AG10803 (cell line): Measurements from ENCODE around the gene ISLR.

Source experiments
- DNase-seq: peaks from one replicate; pipeline ENCODE4 v3.0.0; 2010; ENCODE audit warnings: low read depth
- H3K4me3 ChIP-seq: 2 replicates; pipeline ENCODE4 v1.5.1; 2011; ENCODE audit warnings: mild to moderate bottlenecking, low read length, control low read depth
- TF ChIP-seq, protein P1 (sequence below): conservative IDR thresholded peaks from 2 replicates; pipeline ENCODE4 v1.5.1; 2011; ENCODE audit warnings: mild to moderate bottlenecking, low read length, control low read depth, inconsistent platforms

Gene ISLR

DNA sequence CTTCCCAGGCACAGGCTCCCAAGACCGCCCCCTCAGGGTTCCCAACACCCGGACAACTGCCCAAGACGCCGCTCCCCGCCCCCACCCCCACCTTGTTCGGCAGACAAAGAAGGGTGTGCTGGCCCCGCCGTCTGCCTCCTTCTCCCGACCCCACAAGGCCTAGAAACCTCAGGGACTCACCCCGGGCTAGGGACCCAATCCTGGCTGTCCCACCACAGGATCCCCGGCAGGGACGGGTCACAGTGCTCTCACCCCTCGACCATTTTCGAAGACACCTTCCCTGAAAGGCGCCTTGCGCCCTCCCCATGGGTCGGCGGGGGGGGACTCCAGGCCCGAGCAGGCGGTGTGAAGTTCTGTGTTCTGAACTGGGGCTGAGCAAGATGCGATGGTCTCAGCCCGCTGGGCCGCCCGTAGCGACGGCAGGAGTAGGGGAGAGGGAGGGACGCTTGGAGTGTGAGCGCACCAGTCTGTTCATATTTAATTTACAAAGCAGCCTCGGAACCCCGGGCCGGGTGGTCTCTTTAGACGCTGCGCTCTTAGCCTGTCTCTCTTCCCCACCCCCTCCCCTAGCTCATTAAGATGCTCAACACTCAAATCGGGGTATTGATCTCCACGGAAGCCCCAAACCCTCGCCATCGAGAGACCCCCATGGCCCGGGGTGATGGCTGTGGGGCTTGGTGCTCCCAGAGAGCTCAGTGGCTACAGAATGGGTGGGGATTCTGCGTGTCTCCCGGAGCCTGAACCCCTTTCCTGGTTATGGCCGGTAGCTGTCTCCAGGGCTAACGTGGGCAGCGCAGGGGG lies 44.5 kb upstream of the ISLR start:
- H3K4me3 ChIP-seq, result no peak overlapping the region
- DNase-seq, result no peak
- TF ChIP-seq, protein P1, sequence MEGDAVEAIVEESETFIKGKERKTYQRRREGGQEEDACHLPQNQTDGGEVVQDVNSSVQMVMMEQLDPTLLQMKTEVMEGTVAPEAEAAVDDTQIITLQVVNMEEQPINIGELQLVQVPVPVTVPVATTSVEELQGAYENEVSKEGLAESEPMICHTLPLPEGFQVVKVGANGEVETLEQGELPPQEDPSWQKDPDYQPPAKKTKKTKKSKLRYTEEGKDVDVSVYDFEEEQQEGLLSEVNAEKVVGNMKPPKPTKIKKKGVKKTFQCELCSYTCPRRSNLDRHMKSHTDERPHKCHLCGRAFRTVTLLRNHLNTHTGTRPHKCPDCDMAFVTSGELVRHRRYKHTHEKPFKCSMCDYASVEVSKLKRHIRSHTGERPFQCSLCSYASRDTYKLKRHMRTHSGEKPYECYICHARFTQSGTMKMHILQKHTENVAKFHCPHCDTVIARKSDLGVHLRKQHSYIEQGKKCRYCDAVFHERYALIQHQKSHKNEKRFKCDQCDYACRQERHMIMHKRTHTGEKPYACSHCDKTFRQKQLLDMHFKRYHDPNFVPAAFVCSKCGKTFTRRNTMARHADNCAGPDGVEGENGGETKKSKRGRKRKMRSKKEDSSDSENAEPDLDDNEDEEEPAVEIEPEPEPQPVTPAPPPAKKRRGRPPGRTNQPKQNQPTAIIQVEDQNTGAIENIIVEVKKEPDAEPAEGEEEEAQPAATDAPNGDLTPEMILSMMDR, result no peak

DNA sequence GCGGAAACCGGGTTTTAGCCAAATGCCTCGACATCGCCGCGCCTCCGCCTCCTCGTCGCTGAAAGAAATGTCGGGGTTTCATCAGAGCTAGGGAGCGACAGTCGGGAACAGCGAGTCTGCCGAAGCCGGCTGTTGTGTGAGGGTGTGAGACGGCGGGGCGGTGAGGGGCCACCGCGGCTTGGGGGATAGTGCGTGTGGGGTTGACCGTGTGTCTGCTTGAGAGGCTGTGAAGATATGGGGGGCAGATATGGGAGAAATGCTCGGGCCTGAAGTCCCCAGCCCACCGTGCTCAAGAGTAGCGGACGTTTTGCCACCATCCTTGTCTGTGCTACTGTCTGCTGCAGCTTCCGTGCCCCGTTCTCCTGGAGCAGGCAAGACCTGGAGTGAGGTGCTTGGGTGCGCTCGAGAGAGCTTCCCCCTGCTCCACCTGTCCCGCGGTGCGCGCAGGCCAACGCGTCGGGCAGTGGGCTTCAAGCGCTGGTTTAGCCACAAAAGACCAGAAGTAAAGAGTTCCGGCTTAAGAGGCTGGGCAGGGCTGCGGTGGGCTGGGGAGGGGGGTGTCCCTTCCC lies 43.8 kb upstream of the ISLR start:
- H3K4me3 ChIP-seq, result peak overlapping the region; percentile 12
- TF ChIP-seq, protein P1, result no peak
- DNase-seq, result no peak

DNA sequence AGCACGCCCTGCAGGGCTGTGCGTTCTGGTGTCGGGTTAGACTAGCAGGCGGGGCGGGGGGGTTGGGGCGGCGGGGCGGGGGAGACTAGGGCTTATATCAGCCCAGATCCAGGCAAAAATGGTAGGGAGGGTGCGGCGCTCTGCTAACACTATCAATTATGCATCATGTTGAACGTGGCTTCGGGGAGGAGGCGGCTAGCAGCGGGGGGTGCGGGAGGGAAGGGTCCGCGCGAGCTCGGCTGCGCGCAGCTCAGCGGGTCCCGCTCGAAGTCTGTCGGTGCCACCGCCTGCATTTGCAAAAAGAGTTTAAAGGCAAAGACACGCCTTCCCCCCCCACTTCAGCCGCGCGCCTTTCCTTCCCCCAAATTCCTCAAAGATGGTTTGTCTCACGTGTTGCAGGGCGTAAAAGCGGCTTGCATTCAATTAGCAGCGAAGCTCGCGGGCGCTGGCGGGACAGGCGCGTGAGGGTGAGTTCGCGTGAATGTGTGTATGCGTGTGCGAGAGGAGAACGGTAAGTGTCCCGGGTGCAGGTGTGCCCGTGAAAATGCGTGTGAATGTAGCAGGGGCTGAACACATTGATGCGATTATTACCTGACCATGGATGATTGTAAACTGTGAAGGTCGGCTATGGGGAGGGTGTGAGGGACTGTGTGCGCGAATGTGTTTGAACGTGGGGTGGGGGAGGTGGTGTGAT lies 43.2 kb upstream of the ISLR start, which contains the start of gene ISLR2:
Gene ISLR2, plus strand, starts transcription at position 432 of the 694 bp plus-strand sequence. CDS start 2,169 bp downstream, outside the sequence.
- peak; percentile 14 for DNase-seq

GRCh38 chr15:74130849-74131627 lies 42.5 kb upstream of the ISLR start:
- H3K4me3 ChIP-seq, result no peak overlapping the region
- DNase-seq, result no peak
- TF ChIP-seq, protein P1, result no peak

More for the DNA sequence above, 43.2 kb upstream of the ISLR start, which contains the start of gene ISLR2:
- H3K4me3 ChIP-seq, result peak within 1 kb of the TSS; percentile 12
- TF ChIP-seq, protein P1, result no peak

DNA sequence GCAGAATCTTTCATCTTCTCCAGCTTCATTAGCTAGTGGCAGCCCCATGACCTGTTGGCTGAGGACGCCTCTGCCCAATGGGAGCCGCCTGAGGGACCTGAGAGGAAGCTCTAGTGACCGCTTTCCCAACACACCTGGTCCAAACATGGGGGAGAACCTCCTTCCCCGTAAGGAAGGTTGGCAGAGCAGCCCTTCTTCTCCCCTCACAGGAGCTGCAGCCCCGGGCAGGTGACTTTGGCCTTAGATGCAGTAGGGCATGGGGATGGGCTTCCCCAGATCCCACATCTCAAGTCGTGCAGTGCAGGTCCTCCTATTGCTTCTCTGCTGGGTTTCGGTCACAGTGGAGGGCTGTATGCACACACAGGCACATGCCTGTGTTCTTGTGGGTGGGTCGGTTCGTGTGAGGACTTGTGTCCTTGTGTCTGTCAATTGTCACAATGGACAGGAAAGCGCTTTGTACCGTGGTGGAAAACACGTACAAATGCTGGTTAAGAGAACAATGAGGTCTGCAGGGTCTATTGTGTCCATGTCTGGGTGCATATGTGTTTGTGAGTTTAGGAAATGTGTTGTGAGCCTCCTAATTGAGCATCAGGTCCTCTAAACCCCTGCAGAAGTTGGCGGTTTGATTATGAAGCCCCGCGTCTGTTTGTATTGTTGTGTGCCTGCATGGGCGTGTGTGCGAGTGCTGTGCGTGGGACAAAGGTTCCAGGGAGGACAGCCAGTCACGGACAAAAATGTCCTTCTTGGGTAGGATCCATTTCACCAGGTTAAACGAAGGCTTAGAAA lies 41.7 kb upstream of the ISLR start:
- DNase-seq, result no peak
- H3K4me3 ChIP-seq, result no peak overlapping the region
- TF ChIP-seq, protein P1, result no peak
